HG03196 (cell line): ENCODE measurements around the gene HPN.
"Not testable (repeated sequence)": the region's sequence is repeated elsewhere in the genome, so short reads cannot be mapped to it uniquely, and the experiment has no call there.

Source experiments
- ATAC-seq: cut with Tn5 transposase; IDR thresholded peaks from one replicate; pipeline ENCODE4 v1.9.1; 2021; ENCODE audit not compliant: unreplicated experiment

HPN gene

GRCh38 chr19:35100588-35101533, 59.3 kb downstream of the HPN start:
- ATAC-seq = no peak

GRCh38 chr19:35101949-35102348, 60.4 kb downstream of the HPN start:
- ATAC-seq = not testable (repeated sequence)

- not testable (repeated sequence) for ATAC-seq
These were observed 62.1 kb downstream of the HPN start for GRCh38 chr19:35103614-35104013.

- ATAC-seq = no peak
These were observed 62.8 kb downstream of the HPN start for GRCh38 chr19:35104361-35104760.

- ATAC-seq = no peak
These were observed 63.5 kb downstream of the HPN start for GRCh38 chr19:35105047-35105410.

GRCh38 chr19:35105411-35106290, 64.1 kb downstream of the HPN start:
- ATAC-seq = no peak

GRCh38 chr19:35106291-35106583, 64.7 kb downstream of the HPN start:
- no peak for ATAC-seq

- no peak for ATAC-seq
These were observed 65.5 kb downstream of the HPN start for GRCh38 chr19:35106898-35107541.

- ATAC-seq = no peak
These were observed 66.0 kb downstream of the HPN start for GRCh38 chr19:35107545-35107944.

- ATAC-seq = no peak
These were observed 67.2 kb downstream of the HPN start for GRCh38 chr19:35108730-35109129.

- ATAC-seq = no peak
These were observed 68.0 kb downstream of the HPN start for GRCh38 chr19:35109395-35110112.

GRCh38 chr19:35110974-35111373, 69.5 kb downstream of the HPN start:
- ATAC-seq = no peak

GRCh38 chr19:35112995-35113688, 71.6 kb downstream of the HPN start:
- ATAC-seq = no peak

GRCh38 chr19:35114353-35115176, 73.0 kb downstream of the HPN start:
- ATAC-seq = no peak

- no peak for ATAC-seq
These were observed 73.8 kb downstream of the HPN start, which contains the start of gene FXYD3 for GRCh38 chr19:35115177-35115951. TSS of gene FXYD3 (plus strand) at chr19:35115823. CDS start at chr19:35119377, 3,554 bp downstream.
